Right atrium auricular region (tissue), 2 donors: Measurements from ENCODE around the gene C20orf202. TPM values are rescaled to one million over a fixed set of nuclear protein-coding genes. Genes with fewer than 3 reads are reported as not detected.

Experiments
- DNase-seq: peaks from one replicate; pipeline ENCODE4 v3.0.0-alpha.2; 2019; ENCODE audit warnings: low spot score
- H3K27ac ChIP-seq, 2 donors: fragments of 200-600 bp; sonication (generic); 1 replicate in 1 of 2; 2 replicates in 1 of 2; pipeline ENCODE4 v1.5.1; 2016 to 2019
- H3K27me3 ChIP-seq, 2 donors: fragments of 200-600 bp; sonication (generic); one replicate each; pipeline versions ENCODE4 v1.5.1 to v1.6.0; 2017 to 2019
- H3K36me3 ChIP-seq: fragments of 200-600 bp; sonication (generic); one replicate; pipeline ENCODE4 v1.5.1; 2016
- H3K4me1 ChIP-seq, 2 donors: fragments of 200-600 bp; sonication (generic); one replicate each; pipeline versions ENCODE4 v1.5.1 to v1.6.0; 2017 to 2019
- H3K4me3 ChIP-seq, 2 donors: fragments of 200-600 bp; sonication (generic); 1 replicate in 1 of 2; 2 replicates in 1 of 2; pipeline ENCODE4 v1.5.1; 2017 to 2019; ENCODE audit warnings: mild to moderate bottlenecking in 1 of 2, moderate library complexity in 1 of 2
- H3K9me3 ChIP-seq, 2 donors: fragments of 200-600 bp; sonication (generic); one replicate each; pipeline ENCODE4 v1.5.1; 2019
- total RNA-seq, 2 donors: library from RNA; depleted of rRNA; stranded (reverse); fragments of >200 nt; gene quantifications; one replicate each; pipeline ENCODE4 v1.1.0, GENCODE V29; 2016
- TF ChIP-seq, protein P1 (sequence below), 2 donors: fragments of 200-600 bp; sonication (generic); IDR thresholded peaks; one replicate each; pipeline ENCODE4 v1.5.1; 2019; ENCODE audit warnings: antibody characterized with exemption in 2 of 2

The C20orf202 gene
- total RNA-seq, 2 donors from 2014 or later, result 0.20 TPM; not detected in 1

DNA sequence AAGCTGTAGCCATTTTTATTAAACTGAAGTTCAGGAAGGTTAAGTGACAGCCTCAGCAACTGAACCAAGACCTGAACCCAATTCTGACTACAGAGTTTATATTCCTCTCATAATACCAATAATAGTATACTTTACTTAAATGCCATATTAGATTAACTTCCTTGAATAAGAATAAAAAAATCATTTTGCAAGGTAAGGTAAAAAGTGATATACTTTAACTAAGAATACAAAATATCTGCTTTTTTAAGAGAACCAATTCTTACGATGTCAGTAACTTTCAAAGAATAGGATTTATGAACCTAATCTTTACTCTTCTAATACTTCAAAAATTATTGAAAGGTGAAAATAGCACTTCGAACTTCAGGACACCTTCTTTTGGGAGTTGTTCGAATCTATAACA lies 26.3 kb downstream of the C20orf202 start:
- no peak for DNase-seq
- peaks cover 0 to 12% of the 10 kb centered on the region in 2 donors for H3K4me1 ChIP-seq
- no peak overlapping the region for H3K4me3 ChIP-seq
- H3K36me3 ChIP-seq, result no peaks in the 10 kb centered on the region
- no peak overlapping the region for H3K27ac ChIP-seq
- H3K27me3 ChIP-seq, result no peaks in the 10 kb centered on the region
- no peaks in the 10 kb centered on the region for H3K9me3 ChIP-seq
- TF ChIP-seq, protein P1, sequence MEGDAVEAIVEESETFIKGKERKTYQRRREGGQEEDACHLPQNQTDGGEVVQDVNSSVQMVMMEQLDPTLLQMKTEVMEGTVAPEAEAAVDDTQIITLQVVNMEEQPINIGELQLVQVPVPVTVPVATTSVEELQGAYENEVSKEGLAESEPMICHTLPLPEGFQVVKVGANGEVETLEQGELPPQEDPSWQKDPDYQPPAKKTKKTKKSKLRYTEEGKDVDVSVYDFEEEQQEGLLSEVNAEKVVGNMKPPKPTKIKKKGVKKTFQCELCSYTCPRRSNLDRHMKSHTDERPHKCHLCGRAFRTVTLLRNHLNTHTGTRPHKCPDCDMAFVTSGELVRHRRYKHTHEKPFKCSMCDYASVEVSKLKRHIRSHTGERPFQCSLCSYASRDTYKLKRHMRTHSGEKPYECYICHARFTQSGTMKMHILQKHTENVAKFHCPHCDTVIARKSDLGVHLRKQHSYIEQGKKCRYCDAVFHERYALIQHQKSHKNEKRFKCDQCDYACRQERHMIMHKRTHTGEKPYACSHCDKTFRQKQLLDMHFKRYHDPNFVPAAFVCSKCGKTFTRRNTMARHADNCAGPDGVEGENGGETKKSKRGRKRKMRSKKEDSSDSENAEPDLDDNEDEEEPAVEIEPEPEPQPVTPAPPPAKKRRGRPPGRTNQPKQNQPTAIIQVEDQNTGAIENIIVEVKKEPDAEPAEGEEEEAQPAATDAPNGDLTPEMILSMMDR (IDR thresholded peaks at IDR 0.05), result no peak

DNA sequence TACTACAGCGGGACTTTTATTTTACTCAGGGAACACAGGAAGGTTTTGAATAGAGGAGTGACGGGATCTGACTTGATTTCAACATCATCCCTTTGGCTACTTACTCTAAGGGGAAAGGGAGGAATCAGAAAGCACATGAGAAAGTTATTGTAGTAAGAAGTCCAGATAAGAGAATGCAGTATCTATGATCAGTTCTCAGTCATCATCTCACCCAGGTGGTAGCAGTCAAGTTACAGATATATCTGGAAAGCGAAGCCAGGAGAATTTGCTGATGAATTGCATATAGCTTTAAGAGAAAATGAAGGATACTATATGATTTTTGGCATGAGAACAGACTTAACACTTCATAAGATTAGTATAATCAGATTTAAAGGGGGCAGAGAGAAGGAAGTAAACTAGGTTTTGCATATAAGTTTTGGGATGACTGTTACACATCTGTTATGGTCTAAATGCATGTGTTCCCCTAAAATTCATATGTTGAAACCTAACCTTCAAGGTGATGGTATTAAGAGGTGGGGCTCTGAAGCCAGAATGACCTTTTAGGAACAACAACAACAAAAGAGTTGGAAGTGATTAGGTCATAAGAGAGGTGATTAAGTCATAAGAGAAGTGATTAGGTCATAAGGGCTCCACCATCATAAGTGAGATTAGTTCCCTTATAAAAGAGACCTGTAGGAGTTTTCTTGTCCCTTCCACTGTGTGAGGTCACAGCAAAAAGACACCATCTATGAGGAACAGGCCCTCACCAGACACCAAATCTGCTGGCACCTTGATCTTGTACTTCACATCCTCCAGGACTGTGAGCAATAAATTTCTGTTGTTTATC lies 29.2 kb downstream of the C20orf202 start:
- H3K4me1 ChIP-seq, result no peaks in the 10 kb centered on the region
- no peak overlapping the region for H3K4me3 ChIP-seq
- H3K9me3 ChIP-seq, result no peaks in the 10 kb centered on the region
- H3K27me3 ChIP-seq, result no peaks in the 10 kb centered on the region
- DNase-seq, result no peak
- no peak overlapping the region for H3K27ac ChIP-seq
- TF ChIP-seq, protein P1 (IDR thresholded peaks at IDR 0.05), result no peak
- H3K36me3 ChIP-seq, result no peaks in the 10 kb centered on the region

DNA sequence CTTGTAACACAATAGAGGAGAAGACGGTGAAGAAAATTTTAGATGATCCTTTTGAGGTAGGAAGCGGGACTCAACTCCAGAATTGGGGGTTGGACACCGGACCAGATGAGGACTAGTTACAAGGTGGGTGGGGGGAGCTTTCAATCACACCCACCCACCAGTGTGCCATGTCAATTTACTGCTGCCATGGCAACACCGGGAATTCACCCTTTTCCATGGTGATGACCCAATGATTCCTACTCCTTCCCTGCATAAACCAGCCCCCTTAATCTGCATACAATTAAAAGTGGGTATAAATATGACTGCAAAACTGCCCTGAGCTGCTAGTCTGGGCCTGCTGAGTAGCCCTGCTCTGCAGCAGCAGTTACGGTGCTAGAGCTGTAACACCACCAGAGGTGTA lies 37.3 kb downstream of the C20orf202 start:
- H3K27me3 ChIP-seq, result no peaks in the 10 kb centered on the region
- no peak overlapping the region for H3K4me3 ChIP-seq
- no peaks in the 10 kb centered on the region for H3K36me3 ChIP-seq
- H3K9me3 ChIP-seq, result no peaks in the 10 kb centered on the region
- TF ChIP-seq, protein P1 (IDR thresholded peaks at IDR 0.05), result no peak
- no peak overlapping the region for H3K27ac ChIP-seq
- DNase-seq, result no peak
- H3K4me1 ChIP-seq, result no peaks in the 10 kb centered on the region

DNA sequence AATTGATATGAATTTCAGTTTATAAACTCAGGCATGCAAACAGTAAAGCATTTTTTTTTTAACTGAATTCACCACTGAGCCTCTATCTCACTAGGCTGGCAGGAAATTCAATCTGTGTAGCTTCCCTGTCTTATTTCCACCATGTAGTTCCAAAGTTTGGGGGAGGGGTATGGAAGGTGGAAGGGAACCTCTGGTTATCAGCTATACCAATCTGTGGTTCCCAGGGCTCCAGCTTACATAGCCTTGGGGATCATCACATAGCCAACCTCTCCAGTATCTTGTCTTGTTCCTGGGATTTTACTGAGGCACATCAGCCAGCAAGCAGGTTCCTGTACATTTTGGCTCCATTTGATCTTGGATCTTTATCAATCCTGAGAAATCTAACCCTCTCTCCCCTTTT lies 38.2 kb downstream of the C20orf202 start:
- TF ChIP-seq, protein P1 (IDR thresholded peaks at IDR 0.05), result no peak
- H3K4me3 ChIP-seq, result no peak overlapping the region
- no peaks in the 10 kb centered on the region for H3K27me3 ChIP-seq
- H3K36me3 ChIP-seq, result no peaks in the 10 kb centered on the region
- H3K4me1 ChIP-seq, result no peaks in the 10 kb centered on the region
- H3K9me3 ChIP-seq, result no peaks in the 10 kb centered on the region
- H3K27ac ChIP-seq, result no peak overlapping the region
- DNase-seq, result no peak

DNA sequence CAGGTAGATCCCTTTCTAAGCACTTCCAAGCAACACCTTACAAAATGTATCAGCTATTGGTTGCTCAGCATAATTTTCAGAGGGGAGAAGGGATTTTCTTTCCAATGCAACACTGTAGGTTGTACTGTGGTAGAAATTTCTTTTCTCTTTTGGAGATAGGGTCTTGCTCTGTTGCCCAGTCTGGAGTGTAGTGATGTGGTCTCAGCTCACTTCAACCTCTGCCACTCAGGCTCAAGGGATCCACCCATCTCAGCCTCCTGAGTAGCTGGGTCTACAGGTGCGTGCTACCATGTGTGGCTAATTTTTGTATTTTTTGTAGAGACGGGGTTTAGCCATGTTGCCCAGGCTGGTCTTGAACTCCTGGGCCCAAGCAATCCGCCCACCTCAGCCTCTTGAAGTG lies 38.8 kb downstream of the C20orf202 start:
- no peak overlapping the region for H3K27ac ChIP-seq
- TF ChIP-seq, protein P1 (IDR thresholded peaks at IDR 0.05), result no peak
- no peak for DNase-seq
- no peaks in the 10 kb centered on the region for H3K27me3 ChIP-seq
- H3K36me3 ChIP-seq, result no peaks in the 10 kb centered on the region
- H3K9me3 ChIP-seq, result no peaks in the 10 kb centered on the region
- no peak overlapping the region for H3K4me3 ChIP-seq
- H3K4me1 ChIP-seq, result no peaks in the 10 kb centered on the region

DNA sequence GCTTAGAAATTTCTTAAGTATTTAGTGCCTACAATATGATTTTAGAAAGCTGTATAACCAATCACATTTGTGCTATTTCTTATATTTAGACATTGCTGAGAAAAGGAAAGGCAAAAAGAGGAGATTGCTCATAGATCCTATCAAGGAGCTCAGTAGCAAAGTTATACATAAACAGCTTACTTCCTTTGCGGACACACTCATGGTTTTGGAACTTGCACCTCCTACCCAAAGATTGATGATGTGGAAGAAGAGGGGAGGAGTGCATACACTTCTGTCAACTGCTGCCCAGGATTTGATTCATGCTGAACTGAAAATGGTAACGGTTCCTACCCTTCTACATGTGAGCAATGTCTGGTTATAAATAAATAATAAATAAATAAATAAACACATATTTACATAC lies 39.3 kb downstream of the C20orf202 start:
- Histone ChIP-seq H3K27ac (no peak overlapping the region), H3K9me3 (no peaks in the 10 kb centered on the region), H3K4me1 (no peaks in the 10 kb centered on the region), H3K36me3 (no peaks in the 10 kb centered on the region), H3K4me3 (no peak overlapping the region), H3K27me3 (no peaks in the 10 kb centered on the region)
- no peak for DNase-seq
- TF ChIP-seq, protein P1 (IDR thresholded peaks at IDR 0.05), result no peak
